PC-3 (cell line): ENCODE data around the gene CCDC183. TPM values are rescaled to one million over a fixed set of nuclear protein-coding genes. Genes with fewer than 3 reads are reported as not detected.

Source experiments
- ATAC-seq: fragments of 200-7000 bp; cut with Tn5 transposase; 2 replicates; pipeline ENCODE4 v1.9.1; 2020; ENCODE audit warnings: mild to moderate bottlenecking, moderate library complexity
- BruUV-seq: library from RNA; stranded (reverse); fragments of 400-500 nt; replicated peaks from 2 replicates; lab custom pipeline; 2021; lab: Mats Ljungman, UMichigan
- CTCF ChIA-PET: fragments of 300-600 bp; sonication (Branson Sonifier 250); formaldehyde crosslinking; loops from one replicate; lab custom pipeline; 2022; ENCODE audit warnings: antibody characterized with exemption; lab: Charles Lee
- POLR2A ChIA-PET: fragments of 300-600 bp; sonication (Branson Sonifier 250); formaldehyde crosslinking; loops from one replicate; lab custom pipeline; 2022; ENCODE audit warnings: antibody characterized with exemption; ENCODE audit not compliant: unreplicated experiment; lab: Charles Lee
- DNase-seq: peaks from one replicate; pipeline ENCODE4 v3.0.0-alpha.2; 2015
- H2AFZ ChIP-seq: fragments of 300-600 bp; sonication (generic); 2 replicates; pipeline ENCODE4 v1.6.0; 2016; ENCODE audit warnings: antibody characterized with exemption, low read length
- H3F3A ChIP-seq: fragments of 300-600 bp; sonication (generic); one replicate; pipeline ENCODE4 v1.6.0; 2017; ENCODE audit warnings: antibody characterized with exemption, low read length, control low read depth, mild to moderate bottlenecking; ENCODE audit not compliant: unreplicated experiment
- H3K27ac ChIP-seq: fragments of 300-600 bp; sonication (generic); 2 replicates; pipeline ENCODE4 v1.5.1; 2016; ENCODE audit warnings: mild to moderate bottlenecking, low read length
- H3K27me3 ChIP-seq: fragments of 300-600 bp; sonication (generic); 2 replicates; pipeline ENCODE4 v1.6.1; 2016; ENCODE audit warnings: low read length, mixed read lengths
- H3K36me3 ChIP-seq: fragments of 300-600 bp; sonication (generic); 2 replicates; pipeline ENCODE4 v1.6.1; 2016; ENCODE audit warnings: low read depth, mixed run types, low read length, mixed read lengths
- H3K4me1 ChIP-seq: fragments of 300-600 bp; sonication (generic); 2 replicates; pipeline ENCODE4 v1.5.1; 2016; ENCODE audit warnings: low read length; ENCODE audit not compliant: insufficient read depth
- H3K4me2 ChIP-seq: fragments of 300-600 bp; sonication (generic); 2 replicates; pipeline ENCODE4 v1.6.0; 2016; ENCODE audit warnings: low read length
- H3K4me3 ChIP-seq: fragments of 300-600 bp; sonication (generic); 2 replicates; pipeline ENCODE4 v1.5.1; 2016; ENCODE audit warnings: mild to moderate bottlenecking, low read length, mixed read lengths
- H3K79me2 ChIP-seq: fragments of 300-600 bp; sonication (generic); 2 replicates; pipeline ENCODE4 v1.6.1; 2017; ENCODE audit warnings: low read length, mixed read lengths
- H3K9ac ChIP-seq: fragments of 300-600 bp; sonication (generic); 2 replicates; pipeline ENCODE4 v1.6.0; 2016; ENCODE audit warnings: mild to moderate bottlenecking, low read length
- H3K9me2 ChIP-seq: fragments of 300-600 bp; sonication (generic); replicated peaks from 2 replicates; pipeline ENCODE4 v1.6.1; 2016; ENCODE audit warnings: mixed run types, low read length, mixed read lengths
- H3K9me3 ChIP-seq: fragments of 300-600 bp; sonication (generic); 2 replicates; pipeline ENCODE4 v1.6.1; 2016; ENCODE audit warnings: low read length, mixed read lengths
- H4K20me1 ChIP-seq: fragments of 300-600 bp; sonication (generic); 2 replicates; pipeline ENCODE4 v1.6.1; 2016; ENCODE audit warnings: low read length, mixed read lengths
- CTCF ChIP-seq: fragments of 300-600 bp; sonication (generic); conservative IDR thresholded peaks from 2 replicates; pipeline ENCODE4 v1.5.1; 2017; ENCODE audit warnings: antibody characterized with exemption, low read depth, mild to moderate bottlenecking, low read length
- EZH2 ChIP-seq: fragments of 300-600 bp; sonication (generic); IDR thresholded peaks from one replicate; pipeline ENCODE4 v1.6.1; 2017; ENCODE audit warnings: antibody characterized with exemption, mild to moderate bottlenecking, low read length; ENCODE audit not compliant: unreplicated experiment
- EZH2phosphoT487 ChIP-seq: fragments of 300-600 bp; sonication (generic); IDR thresholded peaks from 2 replicates; pipeline ENCODE4 v1.6.1; 2018; ENCODE audit warnings: mild to moderate bottlenecking, antibody characterized with exemption, low read length, borderline replicate concordance
- intact Hi-C: fragments of 100-400 bp; cut with micrococcal nuclease; formaldehyde crosslinking; loops from 2 replicates; pipeline ENCODE4 v1.9.0; 2023
- total RNA-seq: library from RNA; depleted of rRNA; stranded (reverse); fragments of >200 nt; gene quantifications from 2 replicates; pipeline ENCODE4 v1.2.3, GENCODE V29; 2014

The CCDC183 gene
- total RNA-seq, 1 experiment from 2014 or later: 0.87 TPM

- intact Hi-C loops: no loop called here
- DNase-seq: no peak
- Histone ChIP-seq H3K27ac (no peak overlapping the region), H3K4me3 (no peak overlapping the region), H4K20me1 (no peaks in the 10 kb centered on the region), H3K4me2 (no peak overlapping the region), H2AFZ (no peak overlapping the region), H3K27me3 (no peaks in the 10 kb centered on the region), H3F3A (no peaks in the 10 kb centered on the region), H3K9ac (no peak overlapping the region), H3K9me2 (no peaks in the 10 kb centered on the region), H3K79me2 (no peaks in the 10 kb centered on the region), H3K4me1 (no peaks in the 10 kb centered on the region), H3K9me3 (no peaks in the 10 kb centered on the region), H3K36me3 (peaks cover 8% of the 10 kb centered on the region; the same call in 1 of the 2 replicates)
- no TSS peak for BruUV-seq
- ChIA-PET CTCF (no interaction called here), POLR2A (no interaction called here)
- no peak for ATAC-seq
- TF ChIP-seq EZH2: no peak
- TF ChIP-seq CTCF: no peak
- TF ChIP-seq EZH2phosphoT487: no peak
These were observed 32.5 kb downstream of the CCDC183 start for GRCh38 chr9:136828474-136829140.

GRCh38 chr9:136829412-136829811 lies 33.3 kb downstream of the CCDC183 start:
- intact Hi-C loops: no loop called here
- H3K4me2 ChIP-seq: no peak overlapping the region
- DNase-seq: no peak
- ChIA-PET CTCF (no interaction called here), POLR2A (no interaction called here)
- H3K9ac ChIP-seq: no peak overlapping the region
- no peaks in the 10 kb centered on the region for H3K9me2 ChIP-seq
- ATAC-seq: no peak
- H2AFZ ChIP-seq: no peak overlapping the region
- TF ChIP-seq EZH2 (no peak), CTCF (no peak), EZH2phosphoT487 (no peak)
- H3K4me3 ChIP-seq: no peak overlapping the region
- H3K27me3 ChIP-seq: no peaks in the 10 kb centered on the region
- H4K20me1 ChIP-seq: no peaks in the 10 kb centered on the region
- H3K79me2 ChIP-seq: no peaks in the 10 kb centered on the region
- no peaks in the 10 kb centered on the region for H3F3A ChIP-seq
- H3K36me3 ChIP-seq: peaks cover 8% of the 10 kb centered on the region; the same call in 1 of the 2 replicates
- no peaks in the 10 kb centered on the region for H3K9me3 ChIP-seq
- H3K4me1 ChIP-seq: no peaks in the 10 kb centered on the region
- BruUV-seq: no TSS peak
- H3K27ac ChIP-seq: no peak overlapping the region

GRCh38 chr9:136829981-136830885 lies 34.1 kb downstream of the CCDC183 start:
- CTCF ChIA-PET: no interaction called here
- Histone ChIP-seq H2AFZ (no peak overlapping the region), H3K4me1 (no peaks in the 10 kb centered on the region), H3F3A (no peaks in the 10 kb centered on the region), H3K79me2 (no peaks in the 10 kb centered on the region), H3K9me2 (no peaks in the 10 kb centered on the region), H3K27me3 (no peaks in the 10 kb centered on the region), H4K20me1 (no peaks in the 10 kb centered on the region), H3K9ac (no peak overlapping the region), H3K4me3 (no peak overlapping the region), H3K27ac (no peak overlapping the region), H3K9me3 (no peaks in the 10 kb centered on the region), H3K4me2 (no peak overlapping the region), H3K36me3 (peaks cover 8% of the 10 kb centered on the region; the same call in 1 of the 2 replicates)
- no peak for TF ChIP-seq CTCF
- TF ChIP-seq EZH2phosphoT487: no peak
- no peak for TF ChIP-seq EZH2
- DNase-seq (no peak), ATAC-seq (no peak)
- POLR2A ChIA-PET: no interaction called here
- BruUV-seq: no TSS peak
- intact Hi-C loops: no loop called here
